H1 (cell line): ENCODE measurements around the gene NREP.

ENCODE experiments used
- ASH2L ChIP-seq: fragments of 200-600, 300-600 bp; sonication (generic); IDR thresholded peaks from one replicate; pipeline ENCODE4 v1.7.1; 2017; ENCODE audit warnings: low read length
- POLR2A ChIP-seq, 2 experiments: IDR thresholded peaks; 1 replicate in 1 of 2; 2 replicates in 1 of 2; pipeline ENCODE4 v1.6.1; 2011; ENCODE audit warnings: low read depth in 2 of 2, low read length in 2 of 2, mild to moderate bottlenecking in 2 of 2; ENCODE audit errors: control extremely low read depth in 1 of 2
- TF ChIP-seq, protein P1 (sequence below), 3 experiments: IDR thresholded peaks; 1 replicate in 2 of 3; 2 replicates in 1 of 3; pipeline versions ENCODE4 v1.5.1 to v1.6.1; 2011; ENCODE audit warnings: low read length in 3 of 3, mild to moderate bottlenecking in 3 of 3, inconsistent platforms in 2 of 3, low read depth in 1 of 3, moderate library complexity in 1 of 3; ENCODE audit not compliant: insufficient read depth in 1 of 3; ENCODE audit errors: control extremely low read depth in 1 of 3

DNA sequence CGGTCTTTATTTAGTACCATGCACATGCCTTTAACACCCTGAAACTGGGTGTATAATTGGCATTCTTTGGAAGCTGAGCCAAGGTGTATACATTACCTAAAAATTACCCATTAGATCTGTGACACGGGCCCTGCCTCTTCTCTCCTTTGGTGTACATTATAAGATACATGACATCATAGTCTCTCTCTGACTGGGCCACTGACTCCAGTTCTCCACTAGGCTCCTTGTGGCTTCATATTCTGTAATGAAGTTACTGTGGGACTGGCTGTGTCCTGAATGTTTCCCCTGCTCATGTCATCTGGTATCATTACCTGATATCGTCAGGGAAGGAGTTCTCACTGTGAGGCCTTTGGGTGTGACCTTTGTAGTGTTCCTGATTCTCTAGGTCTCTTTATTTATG lies 65.5 kb downstream of the NREP start:
- no peak for TF ChIP-seq ASH2L
- TF ChIP-seq POLR2A (IDR thresholded peaks at IDR 0.05; ENCODE audit: control extremely low read depth in 1 of 2, low read depth in 2 of 2, low read length in 2 of 2), result no peak
- TF ChIP-seq, protein P1, sequence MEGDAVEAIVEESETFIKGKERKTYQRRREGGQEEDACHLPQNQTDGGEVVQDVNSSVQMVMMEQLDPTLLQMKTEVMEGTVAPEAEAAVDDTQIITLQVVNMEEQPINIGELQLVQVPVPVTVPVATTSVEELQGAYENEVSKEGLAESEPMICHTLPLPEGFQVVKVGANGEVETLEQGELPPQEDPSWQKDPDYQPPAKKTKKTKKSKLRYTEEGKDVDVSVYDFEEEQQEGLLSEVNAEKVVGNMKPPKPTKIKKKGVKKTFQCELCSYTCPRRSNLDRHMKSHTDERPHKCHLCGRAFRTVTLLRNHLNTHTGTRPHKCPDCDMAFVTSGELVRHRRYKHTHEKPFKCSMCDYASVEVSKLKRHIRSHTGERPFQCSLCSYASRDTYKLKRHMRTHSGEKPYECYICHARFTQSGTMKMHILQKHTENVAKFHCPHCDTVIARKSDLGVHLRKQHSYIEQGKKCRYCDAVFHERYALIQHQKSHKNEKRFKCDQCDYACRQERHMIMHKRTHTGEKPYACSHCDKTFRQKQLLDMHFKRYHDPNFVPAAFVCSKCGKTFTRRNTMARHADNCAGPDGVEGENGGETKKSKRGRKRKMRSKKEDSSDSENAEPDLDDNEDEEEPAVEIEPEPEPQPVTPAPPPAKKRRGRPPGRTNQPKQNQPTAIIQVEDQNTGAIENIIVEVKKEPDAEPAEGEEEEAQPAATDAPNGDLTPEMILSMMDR (IDR thresholded peaks at IDR 0.05; ENCODE audit: control extremely low read depth in 1 of 3, insufficient read depth in 1 of 3, low read depth in 1 of 3, low read length in 3 of 3), result no peak
